SHP77 treated with DMSO at 0.1 percent for 48 hours (cell line): Measurements from ENCODE around the gene EIF4EBP2.

Source experiments
- DNase-seq: peaks from one replicate; lab custom pipeline; 2025; lab: John Stamatoyannopoulos, UW

EIF4EBP2 gene

DNA sequence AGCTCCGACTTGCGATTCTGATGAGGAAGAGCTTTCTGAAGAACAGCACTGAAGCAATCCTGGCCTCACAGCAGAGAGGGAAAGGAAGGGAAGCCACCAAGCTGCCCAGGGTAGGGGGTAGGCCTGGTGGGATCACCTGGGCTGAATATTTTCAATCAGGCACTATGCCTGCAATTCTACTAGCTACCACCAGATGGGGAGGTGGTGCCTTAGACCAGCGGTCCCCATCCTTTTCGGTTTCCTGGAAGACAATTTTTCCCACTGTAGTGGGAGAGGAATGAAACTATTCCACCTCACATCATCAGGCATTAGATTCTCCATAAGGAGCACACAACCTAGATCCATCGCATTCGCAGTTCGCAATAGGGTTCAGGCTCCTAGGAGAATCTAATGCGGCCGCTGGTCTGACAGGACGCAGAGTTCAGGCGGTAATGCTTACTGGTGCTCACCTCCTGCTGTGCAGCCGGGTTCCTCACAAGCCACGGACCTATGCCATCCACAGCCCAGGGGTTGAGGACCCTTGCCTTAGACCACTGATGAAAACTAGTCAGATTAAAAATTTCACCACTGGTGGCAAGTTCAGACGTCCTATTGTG lies 24.3 kb upstream of the EIF4EBP2 start:
- DNase-seq: no peak

DNA sequence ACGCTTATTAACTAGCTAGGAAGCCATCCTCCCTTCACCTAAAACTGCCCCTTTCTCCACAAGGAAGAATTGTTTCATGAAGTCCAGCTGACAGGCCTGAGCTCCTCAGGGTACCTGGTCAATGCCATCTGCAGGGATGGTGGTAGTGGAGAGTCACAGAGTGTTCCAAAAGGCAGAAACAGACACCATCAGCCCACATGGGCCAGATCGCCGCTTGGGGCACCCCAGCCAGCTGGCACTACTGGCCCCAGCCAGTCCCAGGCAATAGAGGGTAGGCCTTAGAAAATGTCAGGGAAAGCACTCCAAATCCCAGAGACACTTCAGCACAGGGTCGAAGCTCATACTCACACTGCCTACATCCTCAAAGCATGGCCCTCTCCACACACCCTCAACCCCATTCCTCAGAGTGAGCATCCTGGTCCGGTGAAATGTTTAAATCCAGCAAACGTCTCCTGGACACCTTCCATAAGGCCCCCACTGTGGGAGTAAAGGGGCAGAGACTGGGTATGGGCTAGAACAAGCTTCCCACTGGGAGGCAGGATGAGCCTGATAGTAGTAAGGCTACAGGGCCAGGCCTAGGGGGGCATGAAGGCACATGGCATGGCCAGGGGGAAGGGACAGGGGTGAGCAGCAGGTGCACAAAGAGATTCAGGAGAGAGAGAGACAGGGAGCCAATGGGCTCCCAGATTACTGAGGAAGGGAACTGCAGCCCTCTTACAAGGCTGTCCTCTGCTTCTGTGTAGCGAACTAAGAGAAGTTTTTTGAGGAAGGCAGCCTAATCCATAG lies 23.4 kb upstream of the EIF4EBP2 start:
- DNase-seq: no peak

DNA sequence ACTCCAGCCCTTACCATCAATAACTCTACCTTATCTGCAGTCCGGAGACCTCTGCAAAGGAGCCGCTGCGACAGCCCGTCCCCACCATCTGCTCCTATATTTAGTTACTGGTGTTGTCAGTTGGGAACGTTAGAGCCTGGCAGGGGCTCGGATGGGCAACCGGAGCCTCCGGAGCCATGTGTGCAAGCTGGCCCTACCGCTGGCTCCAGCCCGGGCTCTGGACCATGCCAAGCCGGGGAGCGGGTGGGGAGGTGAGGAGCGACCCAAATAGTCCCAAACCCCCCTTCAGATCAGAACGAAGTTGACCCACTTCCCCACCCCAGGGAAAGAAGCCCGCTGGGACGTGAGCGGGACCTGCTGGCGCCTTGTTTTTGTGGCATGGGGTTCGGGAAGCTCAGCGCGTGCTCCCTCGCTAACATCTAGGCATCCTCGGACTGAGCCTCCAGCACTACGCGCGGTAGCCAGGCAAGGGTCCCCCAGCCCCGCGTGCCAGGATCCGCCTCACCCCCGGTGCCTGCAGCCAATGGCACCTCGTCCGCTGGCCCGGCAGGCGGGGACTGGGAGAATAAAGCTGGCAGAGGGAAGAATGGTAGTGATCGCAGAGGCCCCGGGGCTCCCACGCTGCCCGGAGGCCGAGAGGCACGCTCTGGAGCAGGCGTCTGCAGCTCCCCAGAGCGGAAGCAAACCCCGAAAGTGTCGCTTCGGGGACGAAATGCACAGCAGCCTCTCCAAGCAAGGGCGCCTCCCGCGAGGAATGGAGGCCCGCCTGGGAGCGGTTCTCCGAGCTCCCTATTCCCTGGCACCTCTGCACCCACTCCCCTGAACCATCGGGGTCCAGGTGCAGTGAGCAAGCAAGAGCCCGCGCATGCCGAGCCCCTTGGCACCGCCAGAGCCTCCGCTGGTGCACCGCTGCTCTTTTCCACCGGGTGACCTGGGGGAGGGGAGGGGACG lies 22.2 kb upstream of the EIF4EBP2 start:
- DNase-seq: no peak

DNA sequence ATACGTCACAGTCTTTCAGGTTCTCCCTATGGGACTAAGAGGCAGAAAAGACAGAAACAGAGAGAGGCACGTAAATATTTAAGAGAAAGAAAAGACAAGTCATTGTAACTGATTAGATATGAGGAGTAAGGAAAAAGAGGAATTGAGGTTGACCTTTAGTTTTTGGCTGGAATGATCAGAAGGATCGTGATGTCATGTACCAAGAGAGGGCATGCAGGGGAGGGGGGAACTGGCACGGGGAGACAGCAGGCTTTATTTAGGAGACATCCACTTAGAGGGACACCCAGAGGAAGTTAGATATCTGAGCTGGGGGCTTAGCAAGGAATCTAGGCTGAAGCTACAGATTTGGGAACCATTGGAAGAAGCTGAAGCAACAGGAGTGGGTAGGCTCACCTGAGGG lies 12.3 kb upstream of the EIF4EBP2 start:
- DNase-seq: no peak

DNA sequence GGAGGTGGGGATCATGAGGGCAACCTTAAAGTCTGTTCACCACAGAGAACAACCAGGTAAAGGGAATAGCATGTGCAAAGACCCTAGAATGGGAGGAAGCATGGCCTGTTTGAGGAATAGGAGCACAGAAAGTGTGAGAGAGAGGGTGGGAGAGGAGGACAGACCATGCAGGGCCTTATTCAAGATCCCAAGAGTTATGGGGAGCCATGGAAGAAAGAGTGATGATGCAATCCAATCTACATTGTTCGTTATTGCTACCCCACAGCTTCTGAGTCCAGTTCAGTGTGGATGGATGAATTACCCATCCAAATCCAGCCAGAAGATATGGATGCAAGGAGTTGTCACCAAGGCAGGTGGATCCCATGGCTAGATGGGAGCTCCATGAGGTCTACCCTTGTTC lies 7.8 kb upstream of the EIF4EBP2 start:
- DNase-seq: no peak

DNA sequence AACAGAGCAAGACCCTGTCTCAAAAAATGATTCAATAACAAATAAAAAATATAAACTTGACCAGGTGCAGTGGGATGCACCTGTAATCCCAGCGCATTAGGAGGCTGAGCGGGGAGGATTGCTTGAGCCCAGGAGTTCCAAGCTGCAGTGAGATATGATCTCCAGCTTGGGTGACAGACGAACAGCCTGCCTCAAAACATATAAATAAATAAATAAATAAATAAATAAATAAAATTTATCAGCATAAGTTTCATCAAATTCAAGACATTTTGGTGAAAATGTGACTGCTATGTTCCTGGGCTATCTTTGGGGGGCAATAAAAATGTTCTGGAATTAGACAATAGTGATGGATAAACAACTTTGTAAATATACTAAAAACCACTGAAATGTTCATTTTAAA lies 4.8 kb upstream of the EIF4EBP2 start:
- no peak for DNase-seq

DNA sequence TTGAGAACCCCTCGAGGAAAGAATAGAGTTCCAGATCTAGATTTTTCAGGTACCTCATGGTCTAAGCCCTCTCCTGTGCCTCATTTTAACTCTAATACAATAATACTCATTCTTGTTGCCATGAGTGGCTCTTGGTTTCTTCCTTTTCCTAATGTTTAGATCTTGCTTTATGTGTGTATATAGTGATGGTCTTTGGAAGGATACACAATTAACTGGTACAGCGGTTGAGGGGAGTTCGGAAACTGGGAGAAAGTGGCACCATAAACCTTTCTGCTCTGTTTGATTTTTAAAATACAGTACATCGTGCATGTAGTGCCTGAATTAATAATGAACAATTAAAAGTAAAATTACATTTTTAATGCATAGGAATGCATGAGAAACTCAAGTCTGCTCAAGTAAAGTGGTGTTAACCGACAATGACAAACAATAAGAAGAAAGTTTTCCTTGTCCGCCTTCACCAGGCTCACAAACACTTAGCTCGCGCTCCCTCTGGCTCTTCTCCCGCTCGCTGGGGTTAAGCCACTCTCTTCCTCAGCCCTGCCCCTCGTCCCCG lies 386 bp upstream of the EIF4EBP2 start:
- DNase-seq: no peak

DNA sequence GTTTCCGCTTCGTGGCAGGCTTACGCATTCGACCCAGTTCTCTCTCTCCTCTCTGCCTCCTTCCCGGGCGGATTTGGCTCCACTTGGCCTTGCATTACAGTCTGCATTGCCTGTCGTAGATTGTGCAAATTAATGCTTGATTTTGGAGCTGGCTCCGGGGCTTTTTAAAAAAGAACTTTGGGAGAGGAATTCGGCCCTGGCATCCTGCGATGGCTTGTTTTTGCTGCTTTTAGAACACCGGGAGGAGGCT lies 767 bp downstream of the EIF4EBP2 start:
- no peak for DNase-seq

DNA sequence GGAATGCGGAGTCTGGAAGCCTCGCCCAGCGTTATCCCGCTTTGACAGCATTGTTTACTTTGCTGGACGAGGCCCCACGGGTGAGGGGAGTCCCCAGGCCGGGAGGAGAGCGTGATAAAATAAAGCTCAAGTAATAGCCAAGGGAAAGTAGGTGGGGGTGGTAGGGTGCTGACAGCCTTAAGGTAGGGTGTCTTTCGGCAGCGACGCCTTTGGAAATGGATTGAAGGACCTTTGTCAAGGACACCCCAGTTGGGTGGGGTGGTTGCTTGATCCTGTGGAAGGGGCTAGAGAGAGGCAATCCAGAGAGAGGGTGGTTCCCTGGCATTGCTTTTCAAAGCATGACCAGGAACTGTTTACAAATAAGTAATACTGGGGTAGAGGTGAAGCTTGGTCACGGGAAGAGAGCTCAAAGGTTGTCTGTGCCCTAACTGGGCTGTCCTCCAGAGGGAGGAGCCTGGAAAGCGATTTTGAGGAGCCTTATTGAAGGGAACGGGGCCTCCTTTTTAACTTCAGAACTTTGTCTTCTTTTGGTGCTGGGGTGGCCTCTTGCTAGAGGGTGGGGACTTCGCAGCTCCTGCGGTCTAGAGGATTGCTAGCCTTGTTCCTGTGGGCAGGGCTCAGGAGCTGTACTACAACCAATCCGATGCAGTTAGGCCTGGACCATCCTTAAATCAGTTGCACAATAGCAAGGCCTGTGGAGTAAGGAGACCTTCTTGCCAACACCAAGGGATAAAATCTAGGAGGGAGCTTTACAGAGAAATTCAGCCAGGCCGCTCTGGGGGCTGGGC lies 1.3 kb downstream of the EIF4EBP2 start:
- DNase-seq: no peak

DNA sequence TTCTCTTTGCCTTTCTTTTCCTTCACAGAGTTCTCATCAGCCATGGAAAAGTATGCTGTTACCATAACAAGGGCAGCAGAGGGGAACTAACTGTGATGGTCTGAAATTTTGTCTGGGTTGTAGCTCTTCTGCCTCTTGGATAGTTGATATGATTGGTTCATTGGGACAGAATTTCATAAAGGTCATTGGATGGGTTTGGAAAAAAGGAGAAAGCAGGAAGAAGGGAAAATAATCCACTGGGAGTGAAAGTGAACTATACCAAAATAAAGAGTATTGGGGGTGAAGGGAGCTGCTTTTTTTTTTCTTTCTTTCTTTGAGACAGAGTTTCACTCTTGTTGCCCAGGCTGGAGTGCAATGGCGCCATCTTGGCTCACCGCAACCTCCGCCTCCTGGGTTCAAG lies 5.8 kb downstream of the EIF4EBP2 start:
- DNase-seq: no peak

DNA sequence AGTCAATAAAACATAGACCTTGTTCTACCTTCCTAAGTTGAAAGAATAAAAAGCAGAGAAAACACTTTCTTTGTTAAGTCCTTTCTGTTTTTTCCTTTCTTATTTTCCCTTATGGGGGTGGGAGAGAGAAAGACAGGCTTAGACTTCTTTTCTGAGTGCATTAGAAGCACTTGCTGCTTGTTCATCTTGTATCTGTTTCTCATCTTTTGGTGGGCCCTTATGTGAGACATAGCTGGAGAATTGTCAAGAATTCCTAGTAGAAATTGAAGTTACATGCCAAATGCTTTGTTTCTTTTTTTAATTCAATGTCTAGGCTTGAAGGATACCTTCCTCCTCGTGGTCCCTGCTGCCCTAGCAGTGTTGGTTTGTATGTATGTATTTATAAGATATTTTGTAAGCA lies 6.7 kb downstream of the EIF4EBP2 start:
- DNase-seq: no peak

DNA sequence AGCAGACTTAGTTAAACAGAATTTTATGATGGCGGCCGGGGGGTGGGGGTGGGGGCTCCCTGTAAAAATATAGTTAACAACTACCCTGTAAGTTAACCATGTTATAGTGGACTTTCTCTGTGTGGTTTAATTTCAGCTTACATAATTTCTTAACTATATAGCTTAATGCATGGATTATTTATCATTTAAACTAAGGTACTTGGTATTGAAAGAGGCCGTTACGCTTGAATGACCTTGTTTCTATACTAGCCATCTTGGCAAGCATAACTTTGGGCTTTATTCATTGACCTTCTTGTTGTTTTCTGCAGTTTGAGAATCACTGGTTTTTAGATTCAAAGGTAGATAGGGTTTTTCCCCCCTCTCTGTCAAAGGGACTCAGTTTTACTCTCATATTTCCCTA lies 8.4 kb downstream of the EIF4EBP2 start:
- no peak for DNase-seq

DNA sequence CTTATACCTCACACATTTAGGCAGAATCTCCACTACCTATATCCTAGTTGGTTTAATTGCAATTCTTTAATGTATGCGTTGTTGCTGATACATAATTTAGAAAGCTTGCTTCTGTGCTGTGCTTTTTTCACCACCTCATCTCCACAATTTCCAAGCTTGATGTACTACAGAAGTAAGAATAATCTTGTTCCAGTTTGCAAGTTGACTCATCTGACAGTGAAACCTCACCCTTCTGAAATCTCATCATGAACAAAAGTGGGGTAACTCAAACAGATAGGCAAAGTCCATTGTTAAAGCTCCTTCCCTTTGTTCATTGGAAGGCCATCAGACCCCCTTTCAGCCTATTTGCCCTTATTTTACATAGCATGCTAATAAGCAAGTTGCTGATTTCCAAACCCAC lies 13.6 kb downstream of the EIF4EBP2 start:
- DNase-seq: no peak

DNA sequence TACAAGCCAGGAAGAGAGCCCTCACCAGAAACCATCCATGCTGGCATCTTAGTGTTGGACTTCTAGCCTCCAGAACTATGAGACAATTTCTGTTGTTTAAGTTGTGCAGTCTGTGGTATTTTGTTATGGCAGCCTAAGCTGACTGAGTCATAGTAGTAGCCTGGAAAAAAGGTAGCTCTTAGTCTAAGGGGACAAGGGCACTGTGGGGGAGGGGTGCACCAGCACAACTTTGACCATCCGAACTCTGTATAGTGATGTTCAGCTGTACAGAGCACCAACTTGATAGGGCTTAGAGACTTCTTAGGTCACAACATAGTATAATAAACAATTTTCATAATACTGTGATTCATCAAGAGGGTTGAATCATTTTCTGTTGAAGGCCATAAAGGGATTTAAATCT lies 14.3 kb downstream of the EIF4EBP2 start:
- DNase-seq: no peak

DNA sequence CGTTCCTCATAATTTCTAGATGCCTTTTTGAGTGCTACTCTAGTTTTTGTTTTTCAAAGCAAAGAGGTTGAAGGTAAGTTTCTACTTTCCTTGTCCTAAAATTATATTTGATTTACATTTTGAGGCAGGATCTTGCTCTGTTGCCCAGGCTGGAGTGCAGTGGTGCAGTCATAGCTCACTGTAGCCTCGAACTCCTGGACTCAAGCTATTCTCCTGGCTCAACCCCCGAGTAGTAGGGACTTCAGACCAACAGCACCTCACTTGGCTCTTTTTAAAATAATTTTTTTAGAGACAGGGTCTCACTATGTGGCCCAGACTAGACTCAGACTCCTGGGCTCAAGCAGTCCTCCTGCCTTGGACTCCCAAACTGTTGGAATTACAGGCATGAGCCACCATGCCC lies 14.8 kb downstream of the EIF4EBP2 start:
- DNase-seq: no peak

DNA sequence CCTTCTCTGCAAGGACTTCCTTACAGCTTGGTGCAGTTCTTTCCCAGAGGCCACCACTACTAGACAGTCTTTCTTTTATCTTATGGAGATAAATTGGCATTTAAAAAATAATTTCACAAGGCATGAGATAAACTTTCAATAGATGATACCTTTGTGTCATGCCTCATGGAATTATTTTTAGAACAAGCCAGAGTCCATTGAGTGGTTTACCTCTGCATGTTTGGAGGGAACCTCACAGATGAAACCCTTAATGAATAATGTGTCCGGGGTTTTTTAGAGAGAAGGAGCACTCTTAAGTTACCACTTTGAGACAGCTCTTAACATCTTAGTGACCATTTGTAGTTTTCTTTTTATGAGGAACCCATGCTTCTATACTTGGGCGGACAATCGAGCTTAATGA lies 20.4 kb downstream of the EIF4EBP2 start:
- DNase-seq: no peak

DNA sequence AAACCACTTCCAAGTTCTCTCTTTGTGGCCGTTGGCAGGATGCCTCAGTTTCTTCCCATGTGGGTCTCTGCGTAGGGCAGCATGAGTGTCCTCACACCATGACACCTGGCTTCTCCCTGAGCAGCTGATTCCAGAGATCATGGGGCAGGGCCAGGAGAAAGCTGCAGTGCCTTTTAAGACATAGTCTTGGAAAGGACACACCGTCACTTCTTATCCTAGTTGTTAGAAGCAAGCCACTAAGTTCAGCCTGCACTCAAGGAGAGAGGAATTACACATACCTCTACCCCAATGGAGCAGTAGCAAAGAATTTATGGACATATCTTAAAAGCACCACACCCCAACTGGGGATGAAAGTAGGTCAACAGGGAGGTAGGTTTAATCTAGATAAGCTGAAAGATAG lies 21.2 kb downstream of the EIF4EBP2 start:
- DNase-seq: no peak

DNA sequence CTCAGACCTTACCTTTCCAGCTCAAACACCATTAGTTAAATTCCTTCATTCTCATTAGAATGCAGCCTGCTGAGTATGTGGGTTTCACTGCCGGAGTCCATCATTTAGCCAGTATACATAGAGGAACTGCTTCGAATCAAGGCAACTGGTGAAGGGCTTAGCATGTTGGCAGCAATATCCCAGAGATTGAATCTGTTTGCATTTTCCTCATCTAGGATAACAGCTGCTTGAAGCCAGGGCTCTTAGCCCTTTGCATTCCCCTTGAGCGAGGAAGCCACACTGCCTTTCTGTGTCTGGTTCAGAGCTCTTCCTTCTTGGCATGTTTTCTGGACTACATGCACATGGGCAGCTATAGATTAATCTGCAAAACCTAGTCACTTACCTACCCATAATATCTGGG lies 22.9 kb downstream of the EIF4EBP2 start:
- no peak for DNase-seq

DNA sequence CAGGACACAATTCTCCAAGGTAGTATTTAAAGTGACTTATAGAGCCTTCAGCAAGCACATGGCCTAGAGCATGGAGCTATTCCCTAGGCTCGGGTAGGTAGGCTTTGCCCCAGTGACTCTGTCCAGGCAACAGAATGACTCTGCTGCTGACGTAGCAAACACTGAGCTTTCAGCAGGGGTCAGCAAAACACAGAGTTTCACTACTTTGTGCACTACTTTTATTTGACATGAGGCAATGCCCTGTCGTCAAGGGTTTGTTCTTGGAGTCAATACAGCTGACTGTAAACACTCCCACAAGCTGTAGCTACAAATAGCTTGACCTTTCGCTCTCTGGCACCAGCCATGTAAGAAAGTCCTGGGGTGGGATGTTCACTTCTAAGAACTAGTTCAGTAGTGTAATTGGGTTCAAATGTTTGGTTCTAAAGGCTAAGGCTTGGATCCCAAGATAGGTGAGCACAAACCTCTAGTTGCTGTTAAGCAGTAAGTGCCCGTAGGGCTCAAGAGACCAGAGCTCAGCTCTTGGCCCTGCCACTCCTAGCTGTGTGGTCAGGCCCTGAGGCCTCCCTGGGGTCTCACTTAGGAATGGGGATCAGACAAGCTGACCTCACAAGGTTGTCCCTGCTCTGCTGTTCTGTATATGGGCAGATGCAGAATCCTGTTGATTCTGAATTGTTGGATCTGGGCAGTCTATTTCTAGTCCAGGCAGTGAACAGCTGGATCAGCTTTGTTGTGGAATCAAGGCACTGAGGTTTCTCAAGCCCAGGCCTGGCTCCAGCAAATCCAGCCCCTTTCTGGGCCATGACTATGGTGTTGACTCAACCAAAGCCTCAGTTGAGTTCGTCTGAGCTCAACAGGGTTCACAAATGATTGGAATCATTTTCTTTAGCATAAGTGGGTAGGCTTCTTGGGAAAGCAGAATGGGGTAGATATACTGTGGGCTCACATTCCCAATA lies 26.8 kb downstream of the EIF4EBP2 start:
- no peak for DNase-seq

DNA sequence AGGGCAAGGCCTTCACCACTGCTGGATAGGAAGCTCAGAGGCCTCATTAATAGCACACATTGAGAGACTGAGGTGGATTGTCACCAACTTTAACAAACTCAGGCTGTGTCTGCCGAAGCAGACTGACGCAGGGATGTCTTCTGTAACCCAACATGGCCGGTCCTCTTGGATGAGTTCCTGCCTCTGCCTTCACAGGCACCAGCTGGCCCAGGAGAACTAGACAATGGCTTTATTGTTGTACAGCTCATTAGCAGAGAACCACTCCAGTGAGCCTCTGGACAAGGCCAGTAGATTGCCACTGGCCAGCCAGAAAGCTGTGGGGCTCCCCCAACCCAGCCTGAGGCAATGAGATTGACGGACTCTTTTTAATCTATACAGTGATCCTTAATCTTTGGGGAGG lies 28.2 kb downstream of the EIF4EBP2 start:
- DNase-seq: no peak
